ENCODE results near the gene LILRA1.
"Not testable (repeated sequence)": the region's sequence is repeated elsewhere in the genome, so short reads cannot be mapped to it uniquely, and the experiment has no call there.

LILRA1 gene

DNA sequence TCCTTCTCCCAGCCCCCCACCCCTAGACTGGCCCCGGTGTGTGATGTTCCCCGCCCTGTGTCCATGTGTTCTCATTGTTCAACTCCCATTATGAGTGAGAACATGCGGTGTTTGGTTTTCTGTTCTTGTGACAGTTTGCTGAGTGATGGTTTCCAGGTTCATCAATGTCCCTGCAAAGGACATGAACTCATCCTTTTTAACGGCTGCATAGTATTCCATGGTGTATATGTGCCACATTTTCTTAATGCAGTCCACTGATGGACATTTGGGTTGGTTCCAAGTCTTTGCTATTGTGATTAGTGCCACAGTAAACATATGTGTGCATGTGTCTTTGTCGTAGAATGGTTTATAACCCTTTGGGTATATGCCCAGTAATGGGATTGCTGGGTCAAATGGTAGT lies 15.2 kb upstream of the LILRA1 start:
- DNase-seq = not testable (repeated sequence)

- no peak for DNase-seq
Observed at GRCh38 chr19:54586397-54586796, 7.0 kb upstream of the LILRA1 start.

GRCh38 chr19:54587026-54587425 lies 6.4 kb upstream of the LILRA1 start:
- no peak for DNase-seq

DNA sequence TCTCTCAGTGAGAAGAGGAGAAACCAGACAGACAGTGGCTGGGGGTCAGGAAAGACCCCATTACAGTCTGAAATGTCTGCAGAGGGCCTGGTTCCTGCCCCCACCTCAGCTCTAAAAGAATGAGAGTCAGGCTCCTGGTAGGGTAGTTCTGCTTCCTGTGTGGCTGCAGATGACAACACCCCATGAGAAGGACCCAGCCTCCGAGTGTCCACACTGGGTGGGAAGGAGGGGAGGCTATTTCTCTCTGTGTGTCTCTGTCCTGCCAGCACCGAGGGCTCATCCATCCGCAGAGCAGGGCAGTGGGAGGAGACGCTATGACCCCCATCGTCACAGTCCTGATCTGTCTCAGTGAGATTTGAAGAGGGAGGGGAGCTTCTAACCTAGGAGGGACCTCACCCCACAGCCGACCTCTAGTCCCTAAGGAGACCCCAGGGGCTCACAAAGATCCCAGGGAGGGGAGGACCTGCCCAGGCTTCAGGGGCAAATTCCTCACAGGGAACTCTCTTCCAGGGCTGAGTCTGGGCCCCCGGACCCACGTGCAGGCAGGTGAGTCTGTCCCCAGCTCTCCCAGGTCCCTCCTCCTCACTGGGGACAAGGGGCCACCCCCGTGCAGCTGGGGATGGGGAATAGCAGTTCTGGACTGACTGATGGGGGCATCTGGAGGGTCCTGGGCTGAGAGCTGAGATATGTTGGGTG lies 647 bp downstream of the LILRA1 start:
- DNase-seq = not testable (repeated sequence)

- no peak for DNase-seq
Observed at GRCh38 chr19:54594737-54595136, 1.3 kb downstream of the LILRA1 start.

DNA sequence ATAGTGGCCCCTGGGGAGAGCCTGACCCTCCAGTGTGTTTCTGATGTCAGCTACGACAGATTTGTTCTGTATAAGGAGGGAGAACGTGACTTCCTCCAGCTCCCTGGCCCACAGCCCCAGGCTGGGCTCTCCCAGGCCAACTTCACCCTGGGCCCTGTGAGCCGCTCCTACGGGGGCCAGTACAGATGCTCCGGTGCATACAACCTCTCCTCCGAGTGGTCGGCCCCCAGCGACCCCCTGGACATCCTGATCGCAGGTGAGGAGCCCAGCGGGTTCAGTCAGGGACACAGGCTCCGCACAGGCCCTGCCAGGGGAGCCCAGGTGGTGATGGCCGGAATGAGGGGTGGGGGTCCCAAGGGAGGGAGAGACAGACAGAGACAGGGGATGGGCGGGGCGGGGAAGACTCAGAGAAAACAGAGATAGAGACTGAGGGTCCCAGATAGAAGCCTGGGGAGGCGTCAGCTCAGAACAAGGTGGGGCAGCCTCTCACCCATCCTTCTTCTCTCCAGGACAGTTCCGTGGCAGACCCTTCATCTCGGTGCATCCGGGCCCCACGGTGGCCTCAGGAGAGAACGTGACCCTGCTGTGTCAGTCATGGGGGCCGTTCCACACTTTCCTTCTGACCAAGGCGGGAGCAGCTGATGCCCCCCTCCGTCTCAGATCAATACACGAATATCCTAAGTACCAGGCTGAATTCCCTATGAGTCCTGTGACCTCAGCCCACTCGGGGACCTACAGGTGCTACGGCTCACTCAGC lies 2.4 kb downstream of the LILRA1 start:
- not testable (repeated sequence) for DNase-seq

GRCh38 chr19:54600212-54600611 lies 6.8 kb downstream of the LILRA1 start:
- DNase-seq = no peak

GRCh38 chr19:54606230-54606629 lies 12.8 kb downstream of the LILRA1 start:
- no peak for DNase-seq

DNA sequence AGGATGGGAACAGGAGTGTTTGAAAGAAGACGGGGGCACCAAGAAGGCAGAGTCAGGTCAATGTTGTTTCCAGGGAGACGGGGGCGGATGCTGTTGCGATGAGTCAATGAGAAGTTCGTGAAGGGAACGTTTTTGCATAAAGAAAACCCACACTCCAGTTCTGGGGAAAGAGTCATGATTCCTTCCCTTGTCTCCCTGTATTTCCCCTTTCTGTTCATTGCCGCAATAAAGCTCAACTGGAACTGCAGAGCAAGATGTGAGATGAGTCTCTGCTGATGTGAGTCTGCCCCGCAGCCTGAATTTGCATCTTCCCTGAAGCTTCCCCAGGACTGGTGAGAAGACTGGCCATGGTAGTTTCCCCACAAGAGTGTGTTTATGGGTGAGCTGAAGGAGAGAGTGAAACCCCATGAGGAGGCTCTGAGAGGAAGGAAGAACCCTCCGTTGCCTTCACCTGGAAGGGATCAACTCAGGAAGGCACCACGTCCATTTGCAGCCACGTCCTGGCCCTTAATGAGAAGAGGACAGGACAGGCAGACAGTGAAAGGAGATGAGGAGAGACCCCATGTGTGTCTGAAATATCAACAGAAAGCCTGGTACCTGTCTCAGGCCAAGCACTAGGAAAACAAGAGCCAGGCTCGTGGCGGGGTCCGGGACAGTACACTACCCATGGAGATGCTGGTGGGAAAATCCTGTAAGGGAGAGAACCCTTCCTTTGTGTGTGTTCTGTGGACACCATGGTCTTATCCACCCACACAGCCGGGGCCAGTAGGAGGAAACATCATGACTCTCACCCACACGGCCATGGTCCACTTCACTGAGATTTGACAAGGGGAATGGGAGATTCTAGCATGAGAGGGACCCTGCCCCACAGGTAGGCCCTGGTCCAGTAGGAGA lies 13.7 kb downstream of the LILRA1 start:
- no peak for DNase-seq

DNA sequence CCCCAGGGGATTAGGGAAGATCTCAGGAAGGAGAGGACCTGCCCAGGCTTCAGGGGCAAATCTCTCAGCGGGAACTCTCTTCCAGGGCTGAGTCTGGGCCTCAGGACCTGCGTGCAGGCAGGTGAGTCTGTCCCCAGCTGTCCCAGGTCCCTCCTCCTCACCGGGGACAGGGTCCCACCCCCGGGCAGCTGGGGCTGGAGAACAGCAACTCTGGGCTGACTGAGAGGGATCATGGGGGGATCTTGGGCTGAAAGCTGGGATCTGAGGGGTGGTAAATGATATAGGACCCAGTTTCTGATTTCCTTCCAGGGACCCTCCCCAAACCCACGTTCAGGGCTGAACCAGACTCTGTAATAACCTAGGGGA lies 14.3 kb downstream of the LILRA1 start:
- DNase-seq = no peak

DNA sequence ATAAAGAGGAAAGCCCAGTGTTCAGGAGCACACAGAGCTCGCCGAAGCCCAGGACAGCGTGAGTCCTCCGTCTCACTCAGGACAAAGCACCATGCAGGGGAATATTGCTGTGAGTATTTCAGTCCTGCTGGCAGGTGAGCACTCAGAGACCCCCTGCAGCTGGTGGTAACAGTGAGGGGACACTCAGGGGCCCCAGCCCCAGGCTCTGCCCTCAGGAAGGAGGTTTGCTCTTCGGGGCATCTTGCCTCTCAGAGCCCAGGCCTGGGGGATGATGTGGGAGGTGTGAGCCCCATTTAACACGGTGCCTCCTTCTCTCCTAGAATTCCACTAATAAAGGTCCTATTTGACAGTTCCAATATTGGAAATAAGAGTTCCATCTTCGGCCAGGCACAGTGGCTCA lies 14.8 kb downstream of the LILRA1 start:
- DNase-seq = no peak

DNA sequence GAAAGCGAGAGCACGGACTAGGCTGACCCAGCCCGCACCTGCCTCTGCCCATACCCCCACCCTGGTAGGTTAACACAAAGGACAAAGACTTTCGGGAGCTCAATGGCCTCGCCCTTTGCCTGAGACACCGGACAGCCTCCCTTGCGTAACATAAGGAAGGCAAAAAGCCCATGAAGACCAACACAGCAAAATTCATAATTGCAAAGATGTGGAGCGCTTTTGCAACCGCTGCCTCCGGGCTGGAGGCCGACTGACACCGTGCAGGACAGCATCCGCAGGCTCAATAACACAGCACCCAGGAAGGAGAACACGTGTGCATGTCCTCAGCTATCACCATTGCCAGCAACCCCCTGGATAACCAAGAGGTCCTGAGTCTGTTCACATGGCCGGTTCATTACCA lies 15.4 kb downstream of the LILRA1 start:
- no peak for DNase-seq

- DNase-seq = no peak
Observed at GRCh38 chr19:54609356-54609791, 15.9 kb downstream of the LILRA1 start.

GRCh38 chr19:54612428-54612827 lies 19.0 kb downstream of the LILRA1 start:
- DNase-seq = no peak

DNA sequence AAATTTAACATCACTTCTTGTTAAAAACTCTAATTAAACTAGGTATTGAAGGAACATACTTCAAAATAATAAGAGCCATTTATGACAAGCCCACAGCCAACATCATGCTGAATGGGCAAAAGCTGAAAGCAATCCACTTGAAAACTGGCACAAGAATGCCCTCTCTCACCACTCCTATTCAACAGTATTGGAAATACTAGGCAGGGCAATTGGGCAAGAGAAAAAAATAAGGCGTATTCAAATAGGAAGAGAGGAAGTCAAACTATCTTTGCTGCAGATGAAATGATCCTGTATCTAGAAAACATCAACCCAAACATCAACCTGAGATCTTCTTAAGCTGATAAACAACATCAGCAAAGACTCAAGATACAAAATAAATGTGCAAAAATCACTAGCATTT lies 21.3 kb downstream of the LILRA1 start:
- no peak for DNase-seq

- no peak for DNase-seq
Observed at GRCh38 chr19:54616057-54616456, 22.6 kb downstream of the LILRA1 start.

DNA sequence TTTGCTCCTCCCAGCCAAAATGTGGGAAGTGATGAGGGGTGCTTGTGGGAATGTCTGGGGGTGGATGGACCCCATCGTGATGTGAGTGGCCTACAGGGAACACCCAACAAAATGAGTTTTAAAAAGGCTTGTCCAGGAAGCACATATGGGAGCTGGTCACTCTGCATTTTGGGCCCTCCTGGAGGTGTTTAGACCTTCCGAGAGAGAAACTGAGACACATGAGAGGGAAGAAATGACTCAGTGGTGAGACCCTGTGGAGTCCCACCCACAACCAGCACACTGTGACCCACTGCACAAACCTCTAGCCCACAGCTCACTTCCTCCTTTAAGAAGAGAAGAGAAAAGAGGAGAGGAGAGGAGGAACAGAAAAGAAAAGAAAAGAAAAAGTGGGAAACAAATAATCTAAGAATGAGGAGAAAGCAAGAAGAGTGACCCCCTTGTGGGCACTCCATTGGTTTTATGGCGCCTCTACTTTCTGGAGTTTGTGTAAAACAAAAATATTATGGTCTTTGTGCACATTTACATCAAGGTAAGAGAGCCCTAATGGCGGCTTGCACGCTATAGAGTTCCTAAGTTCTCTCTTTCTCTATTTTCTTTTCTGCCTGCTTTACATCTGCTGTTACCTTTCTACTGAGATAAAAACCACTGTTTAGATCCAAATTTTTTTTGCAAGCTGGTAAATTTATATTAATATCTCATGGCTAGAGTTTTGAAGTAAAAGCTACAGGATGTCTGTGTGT lies 23.6 kb downstream of the LILRA1 start:
- DNase-seq = no peak

DNA sequence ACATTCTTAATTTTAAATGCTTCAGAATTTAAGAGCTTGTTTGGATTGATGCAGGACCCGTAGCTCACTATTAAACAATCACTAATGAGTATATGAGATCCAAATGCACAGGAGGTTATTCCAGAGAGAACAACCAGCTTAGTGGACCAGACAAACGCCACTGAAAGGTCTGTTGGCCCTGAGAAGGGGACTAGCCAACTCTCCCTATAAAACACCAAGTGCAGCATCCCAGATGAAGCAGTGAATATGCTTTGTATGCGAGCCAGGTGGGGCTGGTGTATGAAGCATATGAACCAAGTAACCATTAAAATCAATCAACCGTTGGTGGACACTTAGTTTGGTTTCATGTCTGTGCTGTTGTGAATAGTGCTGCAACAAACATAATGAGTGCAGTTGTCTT lies 27.0 kb downstream of the LILRA1 start:
- no peak for DNase-seq

DNA sequence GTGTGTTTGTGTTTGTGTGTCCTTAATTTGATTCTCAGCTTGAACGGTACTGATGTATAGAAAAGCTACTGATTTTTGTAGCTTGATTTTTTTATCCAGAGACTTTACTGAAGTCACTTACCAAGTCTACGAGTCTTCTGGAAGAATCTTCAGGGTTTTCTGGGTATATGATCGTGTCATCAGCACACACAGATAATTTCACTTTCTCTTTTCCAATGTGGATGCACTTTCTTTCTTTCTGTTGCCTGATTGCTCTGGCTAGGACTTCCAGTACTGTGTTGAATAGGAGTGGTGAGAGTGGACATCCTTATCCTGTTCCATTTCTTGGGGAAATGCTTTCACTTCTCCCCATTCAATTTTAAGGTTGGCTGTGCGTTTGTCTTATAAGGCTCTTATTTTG lies 29.0 kb downstream of the LILRA1 start:
- DNase-seq = no peak

DNA sequence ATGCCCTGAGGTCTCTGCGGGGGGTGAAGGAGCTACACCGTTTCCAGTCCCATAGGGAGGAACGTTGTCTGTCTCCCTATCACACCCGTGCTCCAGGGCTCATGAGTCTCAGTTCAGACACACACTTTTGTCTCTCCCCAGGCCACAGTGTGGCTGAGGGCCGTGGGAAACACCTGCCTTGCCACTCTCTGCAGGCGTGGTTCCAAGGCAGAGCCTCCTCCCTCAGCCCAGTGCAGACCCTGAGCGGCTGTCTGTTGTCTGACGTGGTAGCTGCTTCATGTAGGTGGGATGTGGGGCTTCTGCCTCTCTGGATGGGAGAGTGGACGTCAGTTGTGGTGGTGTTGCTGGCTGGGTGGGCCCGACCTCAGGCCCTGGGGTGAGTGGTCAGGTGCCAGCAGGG lies 30.8 kb downstream of the LILRA1 start:
- not testable (repeated sequence) for DNase-seq

DNA sequence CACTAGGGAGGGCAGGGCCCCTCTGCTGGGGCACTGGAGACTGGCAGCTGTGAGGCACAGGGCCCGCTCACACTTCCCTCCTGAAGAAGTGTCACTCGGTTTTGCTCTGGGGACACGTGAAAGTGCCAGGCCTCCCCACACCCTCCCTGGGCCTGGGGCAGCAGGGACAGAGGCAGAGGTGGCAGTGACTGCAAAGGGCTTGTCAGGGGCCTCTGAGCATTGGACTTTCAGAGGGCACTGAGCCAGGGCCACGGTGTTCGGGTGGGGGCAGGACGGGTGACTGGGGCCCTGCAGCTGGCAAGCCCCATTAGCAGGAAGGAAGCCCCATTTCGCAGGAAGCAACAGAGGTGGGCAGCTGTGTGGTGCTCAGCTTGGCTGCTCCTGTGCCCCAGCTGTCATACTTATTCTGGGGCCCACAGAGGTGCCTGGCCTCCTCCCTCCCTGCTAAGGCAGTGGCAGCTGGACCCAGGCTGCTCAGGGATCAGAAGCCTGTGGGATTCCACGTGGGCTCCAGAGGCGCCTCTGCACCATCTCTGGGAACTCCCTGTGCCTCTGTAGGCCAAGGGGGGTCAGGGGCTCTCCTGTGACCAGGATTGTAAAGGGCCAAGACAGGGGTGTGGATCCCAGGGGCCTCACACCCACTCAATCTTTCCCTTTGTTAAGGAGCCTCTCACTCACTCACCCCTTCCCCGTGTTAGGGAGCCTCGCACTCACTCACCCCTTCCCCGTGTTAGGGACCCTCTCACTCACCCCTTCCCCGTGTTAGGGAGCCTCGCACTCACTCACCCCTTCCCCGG lies 31.7 kb downstream of the LILRA1 start:
- not testable (repeated sequence) for DNase-seq

GRCh38 chr19:54626757-54627156 lies 33.3 kb downstream of the LILRA1 start:
- DNase-seq = no peak

All from amniotic stem cell (primary cell).